HG02884 (cell line): Measurements from ENCODE around the gene CUX1.
"Not testable (repeated sequence)": the region's sequence is repeated elsewhere in the genome, so short reads cannot be mapped to it uniquely, and the experiment has no call there.

Source experiments
- ATAC-seq: cut with Tn5 transposase; IDR thresholded peaks from one replicate; pipeline ENCODE4 v1.9.1; 2021; ENCODE audit warnings: mild to moderate bottlenecking, moderate library complexity; ENCODE audit not compliant: unreplicated experiment

Gene CUX1

DNA sequence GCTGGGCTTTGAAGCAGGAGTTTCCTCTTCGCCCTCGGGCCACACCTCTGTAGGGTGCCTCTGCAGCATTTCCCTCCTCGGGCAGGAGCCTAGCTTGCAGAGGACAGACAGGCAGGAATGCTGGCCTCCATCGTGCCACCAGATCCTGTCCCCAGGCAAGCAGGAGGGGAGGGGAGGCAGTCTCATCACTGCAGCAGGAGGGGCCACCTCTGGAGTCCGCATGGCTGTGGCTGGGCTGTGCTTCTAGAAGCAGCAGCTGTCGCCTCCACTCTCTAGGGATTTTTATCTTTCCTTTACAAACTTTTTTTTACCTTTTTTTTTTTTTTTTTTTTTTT lies 181.4 kb downstream of the CUX1 start:
- no peak for ATAC-seq

GRCh38 chr7:101999393-101999792 lies 182.0 kb downstream of the CUX1 start:
- ATAC-seq: no peak

GRCh38 chr7:102000123-102000522 lies 182.7 kb downstream of the CUX1 start:
- ATAC-seq: no peak

DNA sequence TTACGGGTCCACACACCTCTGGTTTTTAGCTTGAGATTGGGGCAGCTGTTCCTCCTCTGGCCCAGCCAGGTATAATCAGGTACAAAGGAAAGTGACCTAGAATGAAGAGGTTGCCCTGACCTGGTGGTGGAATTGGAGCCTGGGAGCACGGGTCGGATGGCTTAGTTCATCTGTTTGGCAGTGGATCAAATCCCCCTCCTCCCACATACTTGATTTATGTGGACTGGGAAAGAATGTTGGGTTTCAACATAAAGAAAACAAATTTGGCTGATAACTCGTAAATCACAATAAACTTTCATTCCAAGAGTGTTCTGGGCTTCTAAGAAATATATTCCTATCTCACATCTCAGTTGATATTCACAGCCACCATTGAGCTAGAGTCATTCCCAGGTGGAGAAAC lies 186.8 kb downstream of the CUX1 start:
- no peak for ATAC-seq

DNA sequence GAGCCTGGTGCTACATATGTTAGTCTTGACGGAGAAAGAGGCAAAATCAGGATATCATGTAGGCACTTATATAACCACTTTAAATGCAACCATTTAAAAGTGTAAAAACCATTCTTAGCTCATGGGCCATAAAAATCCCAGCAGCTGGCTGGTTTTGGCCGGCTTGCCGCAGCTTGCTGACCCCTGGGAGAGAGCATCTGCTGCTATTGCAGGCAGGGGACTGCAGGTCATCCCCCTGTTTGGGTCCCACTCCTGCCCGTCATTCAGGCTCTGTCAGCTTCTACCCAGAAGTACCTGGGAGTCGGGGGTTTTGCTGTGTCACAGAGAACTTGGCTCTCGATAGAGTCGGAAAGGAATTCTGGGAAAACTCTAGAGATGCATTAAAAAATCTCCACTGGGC lies 187.4 kb downstream of the CUX1 start:
- no peak for ATAC-seq

- no peak for ATAC-seq
These were observed 188.6 kb downstream of the CUX1 start for GRCh38 chr7:102005933-102006480.

GRCh38 chr7:102006695-102007094 lies 189.3 kb downstream of the CUX1 start:
- ATAC-seq: no peak

DNA sequence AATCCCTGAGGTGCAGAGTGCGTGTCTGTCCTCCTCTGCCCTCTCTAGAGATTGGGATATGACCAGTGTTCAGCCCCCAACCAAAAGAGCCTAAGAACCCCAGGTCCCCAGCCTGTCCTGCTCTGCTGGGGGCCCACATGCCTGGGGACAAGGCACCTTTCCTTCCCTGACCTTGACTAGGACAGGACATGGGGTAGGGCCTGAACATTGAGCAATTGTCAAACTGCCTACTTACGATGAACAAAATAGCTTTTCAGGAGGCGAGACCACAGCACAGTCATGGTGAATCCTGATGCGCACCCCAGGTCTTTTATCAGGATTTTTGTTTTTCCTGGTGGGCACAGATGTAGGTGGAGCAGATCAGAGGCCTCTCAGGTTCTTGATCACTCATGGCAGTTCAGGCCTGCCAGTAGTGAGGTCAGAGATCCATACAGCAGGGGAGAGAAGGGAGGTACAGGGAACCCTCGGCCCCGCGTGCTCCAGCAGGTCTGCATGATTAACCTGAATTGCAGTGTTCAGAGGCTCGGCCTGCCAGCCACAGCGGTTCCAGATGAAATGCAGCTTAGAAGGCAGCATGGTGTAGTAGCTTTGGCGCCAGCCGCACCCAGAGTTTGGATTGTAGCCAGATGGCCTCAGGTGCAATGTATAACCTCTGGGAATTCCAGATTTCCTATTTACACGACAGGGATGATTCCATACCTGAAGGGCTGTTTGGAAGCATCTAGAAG lies 191.3 kb downstream of the CUX1 start:
- ATAC-seq: no peak

- no peak for ATAC-seq
These were observed 192.2 kb downstream of the CUX1 start for GRCh38 chr7:102009628-102010027.

- not testable (repeated sequence) for ATAC-seq
These were observed 194.8 kb downstream of the CUX1 start for GRCh38 chr7:102012112-102012830.

- ATAC-seq: no peak
These were observed 195.6 kb downstream of the CUX1 start for GRCh38 chr7:102012941-102013461.

- no peak for ATAC-seq
These were observed 201.4 kb downstream of the CUX1 start for GRCh38 chr7:102018876-102019275.

DNA sequence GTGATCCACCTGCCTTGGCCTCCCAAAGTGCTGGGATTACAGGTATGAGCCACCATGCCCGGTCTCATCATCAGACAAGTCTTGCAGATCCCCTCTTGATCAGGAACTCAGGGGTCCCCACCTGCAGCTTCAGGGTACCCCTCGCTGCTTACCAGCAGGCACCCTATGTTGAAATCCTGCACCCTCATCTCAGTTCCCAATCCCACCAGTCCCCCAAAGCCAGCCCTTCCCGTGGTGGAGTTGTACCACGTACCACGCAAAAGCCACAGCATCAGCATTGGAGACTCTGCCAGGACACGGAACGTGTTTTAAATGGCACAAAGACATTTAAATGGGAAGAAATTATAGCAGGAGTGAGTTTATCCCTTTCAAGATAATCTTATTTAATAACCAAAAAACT lies 202.0 kb downstream of the CUX1 start:
- no peak for ATAC-seq

GRCh38 chr7:102021841-102022618 lies 204.6 kb downstream of the CUX1 start:
- ATAC-seq: no peak

DNA sequence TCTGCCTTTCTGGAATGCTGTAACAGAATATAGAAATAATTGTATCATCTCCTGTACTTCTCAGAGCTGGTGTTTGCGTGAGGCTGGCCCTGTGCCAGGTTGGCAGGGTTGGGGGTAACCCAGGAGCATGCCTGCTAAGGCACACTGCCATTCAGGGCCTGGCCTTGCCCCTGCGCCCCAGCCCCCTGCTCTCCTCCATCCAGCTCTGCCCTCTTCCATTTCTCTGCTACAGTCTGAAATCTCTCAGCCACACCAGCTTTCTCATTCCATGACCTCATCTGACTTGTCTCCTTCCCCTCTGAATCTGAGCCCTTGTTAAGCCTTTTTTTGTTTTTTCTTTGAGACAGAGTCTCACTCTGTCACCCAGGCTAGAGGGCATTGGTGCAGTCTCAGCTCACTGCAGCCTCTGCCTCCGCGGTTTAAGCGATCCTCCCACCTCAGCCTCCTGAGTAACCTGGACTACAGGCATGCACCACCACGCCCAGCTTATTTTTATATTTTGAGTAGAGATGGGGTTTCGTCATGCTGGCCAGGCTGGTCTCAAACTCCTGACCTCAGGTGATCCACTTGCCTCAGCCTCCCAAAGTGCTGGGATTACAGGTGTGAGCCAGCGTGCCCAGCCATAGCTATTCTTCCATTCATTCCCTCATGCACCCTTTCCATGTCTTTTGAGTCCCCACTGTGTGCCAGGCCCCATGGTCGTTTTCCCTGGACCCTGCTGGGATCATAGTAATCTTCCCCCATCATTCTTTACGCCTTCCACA lies 206.8 kb downstream of the CUX1 start:
- no peak for ATAC-seq

DNA sequence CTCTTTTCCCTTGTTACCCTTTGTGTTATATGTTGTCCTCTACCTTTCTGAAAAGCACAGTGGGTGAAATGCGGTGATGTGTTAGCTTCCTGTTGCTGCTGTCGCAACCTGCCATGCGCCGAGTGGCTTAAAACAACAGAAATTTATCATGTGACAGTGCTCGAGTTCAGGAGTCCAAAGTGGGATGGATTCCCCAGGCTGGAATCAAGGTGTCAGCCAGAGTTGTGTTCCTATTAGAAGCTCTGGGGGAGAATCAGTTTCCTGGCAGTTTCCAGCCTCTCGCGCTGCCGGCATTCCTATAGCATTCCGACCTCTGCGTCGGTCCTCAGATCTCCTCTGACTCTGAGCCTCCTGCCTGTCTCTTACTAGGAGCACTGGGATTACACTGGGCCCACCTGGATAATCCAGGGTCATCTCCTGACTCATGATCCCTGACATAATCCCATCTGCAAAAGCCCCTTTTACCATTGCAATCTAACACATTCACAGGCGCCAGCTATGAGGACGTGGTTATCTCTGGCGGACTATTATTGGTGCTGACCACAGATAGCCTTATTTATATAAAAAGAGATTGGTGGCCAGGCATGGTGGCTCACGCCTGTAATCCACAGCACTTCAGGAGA lies 207.5 kb downstream of the CUX1 start:
- ATAC-seq: no peak

GRCh38 chr7:102025777-102026176 lies 208.4 kb downstream of the CUX1 start:
- ATAC-seq: not testable (repeated sequence)

- no peak for ATAC-seq
These were observed 210.9 kb downstream of the CUX1 start for GRCh38 chr7:102028206-102028826.

GRCh38 chr7:102029616-102030015 lies 212.2 kb downstream of the CUX1 start:
- no peak for ATAC-seq

DNA sequence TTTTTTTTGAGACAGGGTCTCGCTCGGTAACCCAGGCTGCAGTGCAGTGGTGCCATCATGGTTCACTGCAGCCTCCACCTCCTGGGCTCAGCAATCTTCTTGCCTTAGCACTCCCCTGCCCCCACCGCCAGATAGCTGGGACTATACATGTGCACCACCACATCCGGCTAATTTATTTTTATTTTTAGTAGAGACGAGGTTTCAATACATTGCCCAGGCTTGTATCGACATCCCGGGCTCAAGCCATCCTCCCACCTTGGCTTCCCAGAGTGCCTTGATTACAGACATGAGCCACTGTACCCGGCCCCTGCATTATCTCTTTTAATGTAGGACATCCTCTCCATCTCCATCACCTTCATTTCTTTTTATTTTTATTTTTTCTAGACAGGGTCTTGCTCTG lies 213.3 kb downstream of the CUX1 start:
- ATAC-seq: no peak
